ENCODE results near the gene ATXN2. TPM values are rescaled to one million over a fixed set of nuclear protein-coding genes. Genes with fewer than 3 reads are reported as not detected.
"Not testable (repeated sequence)": the region's sequence is repeated elsewhere in the genome, so short reads cannot be mapped to it uniquely, and the experiment has no call there.

ATXN2 gene
- total RNA-seq, 4 donors from 2014 or later = 20.4 to 28.1 (median 22.2) TPM

DNA sequence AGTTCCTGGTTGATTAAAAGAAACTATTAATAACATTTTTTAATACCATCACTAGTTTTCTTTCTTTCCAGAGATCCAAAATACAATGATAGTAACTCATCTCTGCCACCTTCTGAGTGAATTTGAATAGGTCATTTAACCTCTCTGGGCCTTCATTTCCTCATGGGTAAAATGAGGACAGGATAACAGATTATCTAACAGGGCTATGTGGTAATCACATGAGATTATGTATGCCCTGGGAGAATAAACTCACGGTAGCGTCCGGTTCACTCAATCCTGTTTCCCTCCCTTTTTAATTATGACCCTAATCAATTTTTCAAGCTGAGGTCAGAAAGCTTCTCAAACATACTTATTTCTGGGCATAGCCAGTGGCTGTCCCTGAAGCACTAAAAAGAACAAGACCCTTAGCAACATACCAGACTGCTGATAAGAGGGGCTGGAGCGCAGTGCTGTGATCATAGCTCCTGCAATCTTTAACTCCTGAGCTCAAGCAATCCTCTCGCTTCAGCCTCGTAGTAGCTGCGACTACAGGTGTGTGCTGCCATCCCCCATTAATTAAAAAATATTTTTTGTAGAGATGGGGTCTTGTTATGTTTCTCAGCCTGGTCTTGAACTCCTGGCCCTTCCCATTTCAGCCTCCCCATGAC is 24.2 kb downstream of the ATXN2 start:
- Histone ChIP-seq H3K36me3 (no peaks in the 10 kb centered on the region), H3K27me3 (no peaks in the 10 kb centered on the region), H3K9me3 (no peaks in the 10 kb centered on the region), H3K4me3 (no peak overlapping the region), H3K27ac (no peak overlapping the region), H3K4me1 (peaks cover 9 to 18% of the 10 kb centered on the region in 2 donors)
- intact Hi-C loops (cut with DNase I; ENCODE audit: low total_unique reads) = no loop called here
- DNase-seq = no peak
- TF ChIP-seq, protein P1, sequence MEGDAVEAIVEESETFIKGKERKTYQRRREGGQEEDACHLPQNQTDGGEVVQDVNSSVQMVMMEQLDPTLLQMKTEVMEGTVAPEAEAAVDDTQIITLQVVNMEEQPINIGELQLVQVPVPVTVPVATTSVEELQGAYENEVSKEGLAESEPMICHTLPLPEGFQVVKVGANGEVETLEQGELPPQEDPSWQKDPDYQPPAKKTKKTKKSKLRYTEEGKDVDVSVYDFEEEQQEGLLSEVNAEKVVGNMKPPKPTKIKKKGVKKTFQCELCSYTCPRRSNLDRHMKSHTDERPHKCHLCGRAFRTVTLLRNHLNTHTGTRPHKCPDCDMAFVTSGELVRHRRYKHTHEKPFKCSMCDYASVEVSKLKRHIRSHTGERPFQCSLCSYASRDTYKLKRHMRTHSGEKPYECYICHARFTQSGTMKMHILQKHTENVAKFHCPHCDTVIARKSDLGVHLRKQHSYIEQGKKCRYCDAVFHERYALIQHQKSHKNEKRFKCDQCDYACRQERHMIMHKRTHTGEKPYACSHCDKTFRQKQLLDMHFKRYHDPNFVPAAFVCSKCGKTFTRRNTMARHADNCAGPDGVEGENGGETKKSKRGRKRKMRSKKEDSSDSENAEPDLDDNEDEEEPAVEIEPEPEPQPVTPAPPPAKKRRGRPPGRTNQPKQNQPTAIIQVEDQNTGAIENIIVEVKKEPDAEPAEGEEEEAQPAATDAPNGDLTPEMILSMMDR (IDR thresholded peaks at IDR 0.05 in 4 of 5, conservative IDR thresholded peaks at IDR 0.05 in 1 of 5) = no peak
- TF ChIP-seq POLR2A (IDR thresholded peaks at IDR 0.05) = no peak
- no peak for ATAC-seq
- in situ Hi-C loops (cut with MboI; ENCODE audit: low sequenced_read_pairs in 4 of 4) = no loop called here

DNA sequence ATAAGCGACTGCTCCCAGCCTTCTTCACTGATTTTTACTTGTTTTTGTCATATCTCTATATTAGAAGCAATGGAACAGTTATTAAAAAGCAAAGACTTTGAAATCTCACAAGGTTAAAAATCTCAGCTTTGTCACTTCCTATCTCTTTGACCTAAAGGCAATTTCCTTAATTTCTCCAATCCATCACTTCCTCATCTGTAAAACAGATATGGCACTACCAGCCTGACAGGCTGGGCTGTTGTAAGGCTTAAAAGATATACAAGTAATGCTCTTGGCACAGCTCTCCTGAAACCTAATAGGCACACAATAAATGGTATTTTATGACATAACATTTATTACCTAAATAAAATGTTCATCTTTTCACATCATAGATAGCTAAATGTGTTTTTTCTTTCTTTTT is 25.6 kb downstream of the ATXN2 start:
- Histone ChIP-seq H3K9me3 (no peaks in the 10 kb centered on the region), H3K27me3 (no peaks in the 10 kb centered on the region), H3K4me1 (peaks cover 22 to 33% of the 10 kb centered on the region in 2 donors), H3K36me3 (no peaks in the 10 kb centered on the region), H3K27ac (no peak overlapping the region), H3K4me3 (no peak overlapping the region)
- ATAC-seq = no peak
- TF ChIP-seq, protein P1 (IDR thresholded peaks at IDR 0.05 in 4 of 5, conservative IDR thresholded peaks at IDR 0.05 in 1 of 5) = no peak
- TF ChIP-seq POLR2A (IDR thresholded peaks at IDR 0.05) = no peak
- intact Hi-C loops (cut with DNase I; ENCODE audit: low total_unique reads) (no loop called here), in situ Hi-C loops (cut with MboI; ENCODE audit: low sequenced_read_pairs in 4 of 4) (no loop called here)
- DNase-seq = no peak

DNA sequence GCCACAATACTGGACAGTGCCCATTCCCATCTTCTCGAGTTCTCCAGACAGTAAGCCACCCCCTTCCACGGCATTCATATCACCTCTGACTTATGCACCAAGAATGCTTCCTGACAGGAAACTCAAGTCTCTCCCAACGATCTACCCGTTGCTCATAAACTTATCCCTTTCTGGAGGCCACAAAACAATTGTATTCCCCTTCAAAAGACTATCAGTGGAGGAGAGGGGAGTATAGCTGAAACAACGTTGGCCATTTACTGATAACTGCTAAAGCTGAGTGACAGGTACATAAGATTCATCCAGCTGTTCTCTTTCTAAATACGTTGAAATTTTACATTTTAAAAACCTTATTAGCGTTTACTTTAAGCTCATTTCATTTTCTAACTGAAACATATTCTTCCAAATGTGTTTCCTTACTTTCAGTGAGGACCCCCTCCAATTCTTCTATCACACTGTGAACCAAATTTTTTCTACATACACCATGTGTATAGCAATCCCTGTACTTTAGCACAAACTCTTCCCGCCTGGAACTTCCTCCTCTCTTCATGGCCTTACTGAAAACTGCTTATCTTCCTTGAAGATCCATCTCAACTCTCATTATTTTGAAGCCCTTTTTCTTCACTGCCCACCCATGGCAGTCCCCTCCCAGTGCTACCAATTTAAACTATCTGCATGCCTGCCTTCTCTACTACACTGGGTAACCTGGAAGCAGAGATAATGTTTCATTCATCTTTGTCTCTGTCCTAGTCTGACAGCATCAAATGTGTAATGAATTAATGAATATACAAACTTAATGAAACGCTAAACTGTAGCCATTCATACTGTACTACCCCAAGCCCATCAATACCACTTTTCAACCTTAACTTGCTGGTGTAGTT is 28.8 kb downstream of the ATXN2 start:
- ATAC-seq = no peak
- intact Hi-C loops (cut with DNase I; ENCODE audit: low total_unique reads) = no loop called here
- no peak overlapping the region for H3K27ac ChIP-seq
- DNase-seq = no peak
- no peaks in the 10 kb centered on the region for H3K36me3 ChIP-seq
- in situ Hi-C loops (cut with MboI; ENCODE audit: low sequenced_read_pairs in 4 of 4) = no loop called here
- H3K4me3 ChIP-seq = no peak overlapping the region
- H3K27me3 ChIP-seq = no peaks in the 10 kb centered on the region
- TF ChIP-seq POLR2A (IDR thresholded peaks at IDR 0.05) = no peak
- TF ChIP-seq, protein P1 (IDR thresholded peaks at IDR 0.05 in 4 of 5, conservative IDR thresholded peaks at IDR 0.05 in 1 of 5) = no peak
- peaks cover 27 to 38% of the 10 kb centered on the region in 2 donors for H3K4me1 ChIP-seq
- H3K9me3 ChIP-seq = no peaks in the 10 kb centered on the region

DNA sequence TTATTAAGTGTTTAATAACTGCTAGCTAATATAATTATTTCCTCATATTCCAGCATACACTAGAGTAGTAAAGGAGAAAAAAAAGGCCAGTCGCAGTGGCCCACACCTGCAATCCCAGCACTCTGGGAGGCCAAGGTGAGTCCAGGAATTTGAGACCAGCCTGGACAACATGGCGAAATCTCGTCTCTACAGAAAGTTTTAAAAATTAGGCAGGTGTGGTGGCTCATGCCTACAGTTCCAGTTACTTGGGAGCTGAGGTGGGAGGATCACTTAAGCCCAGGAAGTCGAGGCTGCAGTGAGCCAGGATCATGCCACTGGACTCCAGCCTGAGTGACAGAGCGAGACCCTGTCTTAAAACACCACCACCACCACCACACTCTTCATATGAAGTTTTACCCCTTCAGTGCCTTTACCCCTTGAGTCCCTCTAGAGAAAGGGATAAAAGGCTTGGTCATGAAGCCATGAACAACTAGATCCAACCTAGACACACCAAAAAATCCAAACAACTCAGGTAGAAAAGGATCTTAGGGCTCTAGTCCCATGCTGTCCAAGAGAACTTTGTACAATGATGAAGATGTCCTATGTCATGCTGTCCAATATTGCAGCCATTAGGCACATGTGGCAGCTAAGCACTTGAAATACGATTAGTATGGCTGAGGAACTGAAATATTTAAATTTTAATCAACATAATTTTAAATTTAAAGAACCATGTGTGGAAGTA is 29.6 kb downstream of the ATXN2 start:
- in situ Hi-C loops (cut with MboI; ENCODE audit: low sequenced_read_pairs in 4 of 4) (no loop called here), intact Hi-C loops (cut with DNase I; ENCODE audit: low total_unique reads) (no loop called here)
- H3K36me3 ChIP-seq = no peaks in the 10 kb centered on the region
- H3K4me1 ChIP-seq = peaks cover 27 to 41% of the 10 kb centered on the region in 2 donors
- H3K4me3 ChIP-seq = no peak overlapping the region
- no peak for TF ChIP-seq POLR2A (IDR thresholded peaks at IDR 0.05)
- TF ChIP-seq, protein P1 (IDR thresholded peaks at IDR 0.05 in 4 of 5, conservative IDR thresholded peaks at IDR 0.05 in 1 of 5) = no peak
- no peak overlapping the region for H3K27ac ChIP-seq
- ATAC-seq (no peak), DNase-seq (no peak)
- no peaks in the 10 kb centered on the region for H3K9me3 ChIP-seq
- H3K27me3 ChIP-seq = no peaks in the 10 kb centered on the region

DNA sequence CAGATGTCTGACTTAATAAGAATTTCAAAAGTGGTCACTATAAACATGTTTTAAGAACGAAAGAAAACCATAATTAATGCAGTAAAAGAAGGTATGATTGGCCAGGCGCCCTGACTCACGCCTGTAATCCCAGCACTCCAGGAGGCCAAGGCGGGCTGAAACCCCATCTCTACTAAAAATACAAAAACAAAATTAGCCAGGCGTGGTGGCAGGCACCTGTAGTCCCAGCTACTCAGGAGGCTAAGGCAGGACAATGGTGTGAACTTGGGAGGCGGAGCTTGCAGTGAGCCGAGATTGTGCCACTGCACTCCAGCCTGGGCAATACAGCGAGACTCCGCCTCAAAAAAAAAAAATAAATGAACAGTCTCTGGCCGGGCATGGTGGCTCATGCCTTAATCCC is 38.3 kb downstream of the ATXN2 start:
- in situ Hi-C loops (cut with MboI; ENCODE audit: low sequenced_read_pairs in 4 of 4); H3K27me3 ChIP-seq; DNase-seq; H3K27ac ChIP-seq; H3K4me3 ChIP-seq; H3K36me3 ChIP-seq; ATAC-seq; H3K9me3 ChIP-seq; intact Hi-C loops (cut with DNase I; ENCODE audit: low total_unique reads): not testable (repeated sequence)
- H3K4me1 ChIP-seq = peaks cover 29 to 35% of the 10 kb centered on the region in 2 donors
